CD14-positive monocyte (primary cell): ENCODE measurements around the gene ACTR2. TPM values are rescaled to one million over a fixed set of nuclear protein-coding genes. Genes with fewer than 3 reads are reported as not detected.
A peak's percentile ranks its signal among the peaks of the same experiment; 100 is the strongest.

Experiments used
- DNase-seq, 3 donors: peaks; one replicate each; pipeline ENCODE4 v3.0.0-alpha.2; 2011 to 2022
- H2AFZ ChIP-seq: 2 replicates; pipeline ENCODE4 v1.6.0; 2012; ENCODE audit warnings: mild to moderate bottlenecking, low read depth, low read length, inconsistent platforms; ENCODE audit not compliant: insufficient read depth, poor library complexity, severe bottlenecking
- H3K27ac ChIP-seq, 2 donors: 1 replicate in 1 of 2; 2 replicates in 1 of 2; pipeline ENCODE4 v1.5.1; 2012 to 2013; ENCODE audit warnings: low read length in 2 of 2, control low read depth in 1 of 2, inconsistent platforms in 1 of 2, low read depth in 1 of 2, mild to moderate bottlenecking in 1 of 2
- H3K27me3 ChIP-seq, 2 donors: one replicate each; pipeline versions ENCODE4 v1.6.0 to v1.6.1; 2011 to 2013; ENCODE audit warnings: low read length in 2 of 2; ENCODE audit not compliant: control insufficient read depth in 2 of 2, insufficient read depth in 2 of 2
- H3K36me3 ChIP-seq, 2 donors: replicated peaks in 1 of 2; 1 replicate in 1 of 2; 2 replicates in 1 of 2; pipeline versions ENCODE4 v1.5.1 to v1.6.1; 2012 to 2013; ENCODE audit warnings: low read length in 2 of 2, control low read depth in 1 of 2, inconsistent platforms in 1 of 2, mild to moderate bottlenecking in 1 of 2; ENCODE audit not compliant: insufficient read depth in 2 of 2, control insufficient read depth in 1 of 2
- H3K4me1 ChIP-seq, 2 donors: 1 replicate in 1 of 2; 2 replicates in 1 of 2; pipeline versions ENCODE4 v1.5.1 to v1.6.1; 2012 to 2013; ENCODE audit warnings: low read length in 2 of 2, control low read depth in 1 of 2, inconsistent platforms in 1 of 2, mild to moderate bottlenecking in 1 of 2, moderate library complexity in 1 of 2; ENCODE audit not compliant: insufficient read depth in 2 of 2, control insufficient read depth in 1 of 2
- H3K4me2 ChIP-seq: replicated peaks from 2 replicates; pipeline ENCODE3; 2012; ENCODE audit warnings: low read length, moderate library complexity, mild to moderate bottlenecking; ENCODE audit not compliant: poor library complexity, severe bottlenecking; ENCODE audit errors: extremely low read depth
- H3K4me3 ChIP-seq, 3 experiments: fragments of 200-600 bp in 1 of 3; sonication (generic) in 1 of 3; replicated peaks in 1 of 3; 1 replicate in 2 of 3; 2 replicates in 1 of 3; pipeline ENCODE4 v1.5.1; 2011 to 2013; ENCODE audit warnings: low read length in 3 of 3, mild to moderate bottlenecking in 3 of 3, control low read depth in 2 of 3, low read depth in 2 of 3, inconsistent platforms in 1 of 3, moderate library complexity in 1 of 3
- H3K79me2 ChIP-seq: 2 replicates; pipeline ENCODE4 v1.6.0; 2012; ENCODE audit warnings: mild to moderate bottlenecking, control low read depth, inconsistent platforms, low read length, moderate library complexity; ENCODE audit not compliant: insufficient read depth
- H3K9ac ChIP-seq: 2 replicates; pipeline ENCODE4 v1.6.0; 2017; ENCODE audit warnings: low read length, mild to moderate bottlenecking; ENCODE audit not compliant: insufficient read depth, poor library complexity, severe bottlenecking
- H3K9me3 ChIP-seq, 2 donors: replicated peaks in 1 of 2; 1 replicate in 1 of 2; 2 replicates in 1 of 2; pipeline versions ENCODE4 v1.5.1 to v1.6.1; 2012 to 2013; ENCODE audit warnings: low read length in 2 of 2, control low read depth in 1 of 2; ENCODE audit not compliant: control insufficient read depth in 1 of 2, insufficient read depth in 1 of 2
- H4K20me1 ChIP-seq: 2 replicates; pipeline ENCODE4 v1.6.0; 2012; ENCODE audit warnings: mild to moderate bottlenecking, low read length, control low read depth, moderate library complexity; ENCODE audit not compliant: insufficient read depth
- H3K27ac Mint-ChIP-seq, 7 donors: one replicate each; pipeline ENCODE4 v1.8.0; 2020; ENCODE audit warnings: mild to moderate bottlenecking in 7 of 7, mixed read lengths in 7 of 7, moderate library complexity in 6 of 7, inconsistent platforms in 2 of 7
- H3K27me3 Mint-ChIP-seq, 3 donors: one replicate each; pipeline ENCODE4 v1.8.0; 2021 to 2022; ENCODE audit warnings: low read depth in 3 of 3, mild to moderate bottlenecking in 3 of 3, mixed read lengths in 3 of 3, moderate library complexity in 3 of 3, inconsistent platforms in 1 of 3
- H3K36me3 Mint-ChIP-seq, 2 donors: one replicate each; pipeline ENCODE4 v1.8.0; 2020; ENCODE audit warnings: mixed read lengths in 2 of 2, inconsistent platforms in 1 of 2, mild to moderate bottlenecking in 1 of 2
- H3K4me1 Mint-ChIP-seq: one replicate; pipeline ENCODE4 v1.8.0; 2020; ENCODE audit warnings: mild to moderate bottlenecking, mixed read lengths
- H3K4me3 Mint-ChIP-seq, 2 donors: one replicate each; pipeline ENCODE4 v1.8.0; 2020; ENCODE audit warnings: mild to moderate bottlenecking in 2 of 2, mixed read lengths in 2 of 2, moderate library complexity in 1 of 2
- H3K9me3 Mint-ChIP-seq, 7 donors: one replicate each; pipeline ENCODE4 v1.8.0; 2020 to 2022; ENCODE audit warnings: mixed read lengths in 7 of 7, mild to moderate bottlenecking in 6 of 7, moderate library complexity in 6 of 7, inconsistent platforms in 2 of 7
- WGBS: methylation state at CpG from one replicate; pipeline ENCODE4 v1.1.5; 2013; ENCODE audit warnings: missing lambda C conversion rate; ENCODE audit not compliant: insufficient coverage; 5-methylcytosine and 5-hydroxymethylcytosine counted together
- intact Hi-C, 2 donors: fragments of 100-400 bp; cut with micrococcal nuclease; formaldehyde crosslinking; loops; one replicate each; pipeline versions ENCODE4 v1.15.0 to v1.15.1; 2023
- polyA plus RNA-seq, 3 donors: library from polyadenylated mRNA; depleted of rRNA in 1 of 3; unstranded in 2 of 3; stranded (reverse) in 1 of 3; fragments of 300-500 nt in 2 of 3; fragments of >200 nt in 1 of 3; fragmentation: Illumina TruSeq in 2 of 3; gene quantifications; 1 replicate in 2 of 3; 2 replicates in 1 of 3; pipeline ENCODE4 v1.2.3, GENCODE V29; 2012 to 2021
- TF ChIP-seq, protein P1 (sequence below): fragments of 200-600 bp; IDR thresholded peaks from one replicate; pipeline ENCODE4 v1.8.0; 2022; ENCODE audit warnings: antibody characterized with exemption, mild to moderate bottlenecking

The ACTR2 gene
- polyA plus RNA-seq, 3 donors, result 88.7 to 560 (median 342) TPM

GRCh38 chr2:65319674-65320041 is 92.0 kb downstream of the ACTR2 start:
- no peak overlapping the region for H3K4me3 ChIP-seq
- Mint-ChIP-seq H3K4me3 (no peak overlapping the region), H3K4me1 (no peaks in the 10 kb centered on the region), H3K27me3 (peaks cover 0 to 3% (median 0%) of the 10 kb centered on the region in 3 donors), H3K9me3 (peaks cover 0 to 6% (median 3%) of the 10 kb centered on the region in 7 donors), H3K27ac (no peak overlapping the region), H3K36me3 (peaks cover 13 to 14% of the 10 kb centered on the region in 2 donors)
- peaks cover 3 to 15% of the 10 kb centered on the region in 2 donors for H3K36me3 ChIP-seq
- no peaks in the 10 kb centered on the region for H3K27me3 ChIP-seq
- WGBS, result no CpG with 5 or more reads among the region's 1 CpG
- DNase-seq, result no peak
- intact Hi-C loops, result no loop called here
- H4K20me1 ChIP-seq, result no peaks in the 10 kb centered on the region
- H3K9ac ChIP-seq, result no peak overlapping the region
- no peak overlapping the region for H3K4me2 ChIP-seq
- no peak overlapping the region for H3K27ac ChIP-seq
- H3K79me2 ChIP-seq, result no peaks in the 10 kb centered on the region
- no peak overlapping the region for H2AFZ ChIP-seq
- TF ChIP-seq, protein P1, sequence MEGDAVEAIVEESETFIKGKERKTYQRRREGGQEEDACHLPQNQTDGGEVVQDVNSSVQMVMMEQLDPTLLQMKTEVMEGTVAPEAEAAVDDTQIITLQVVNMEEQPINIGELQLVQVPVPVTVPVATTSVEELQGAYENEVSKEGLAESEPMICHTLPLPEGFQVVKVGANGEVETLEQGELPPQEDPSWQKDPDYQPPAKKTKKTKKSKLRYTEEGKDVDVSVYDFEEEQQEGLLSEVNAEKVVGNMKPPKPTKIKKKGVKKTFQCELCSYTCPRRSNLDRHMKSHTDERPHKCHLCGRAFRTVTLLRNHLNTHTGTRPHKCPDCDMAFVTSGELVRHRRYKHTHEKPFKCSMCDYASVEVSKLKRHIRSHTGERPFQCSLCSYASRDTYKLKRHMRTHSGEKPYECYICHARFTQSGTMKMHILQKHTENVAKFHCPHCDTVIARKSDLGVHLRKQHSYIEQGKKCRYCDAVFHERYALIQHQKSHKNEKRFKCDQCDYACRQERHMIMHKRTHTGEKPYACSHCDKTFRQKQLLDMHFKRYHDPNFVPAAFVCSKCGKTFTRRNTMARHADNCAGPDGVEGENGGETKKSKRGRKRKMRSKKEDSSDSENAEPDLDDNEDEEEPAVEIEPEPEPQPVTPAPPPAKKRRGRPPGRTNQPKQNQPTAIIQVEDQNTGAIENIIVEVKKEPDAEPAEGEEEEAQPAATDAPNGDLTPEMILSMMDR, result no peak
- H3K9me3 ChIP-seq, result no peaks in the 10 kb centered on the region
- H3K4me1 ChIP-seq, result no peaks in the 10 kb centered on the region

- H3K27me3 ChIP-seq, result no peaks in the 10 kb centered on the region
- H3K27ac Mint-ChIP-seq, result peak overlapping the region in 1 of 7 donors; percentile 25
- no peaks in the 10 kb centered on the region for H3K9me3 ChIP-seq
- no peak overlapping the region for H3K9ac ChIP-seq
- peak in 1 of 3 donors; percentile 10 for DNase-seq
- H3K79me2 ChIP-seq, result no peaks in the 10 kb centered on the region
- no peaks in the 10 kb centered on the region for H3K4me1 ChIP-seq
- peaks cover 0 to 6% (median 3%) of the 10 kb centered on the region in 7 donors for H3K9me3 Mint-ChIP-seq
- intact Hi-C loops, result no loop called here
- peaks cover 0 to 3% (median 0%) of the 10 kb centered on the region in 3 donors for H3K27me3 Mint-ChIP-seq
- H3K27ac ChIP-seq, result no peak overlapping the region
- H3K4me2 ChIP-seq, result no peak overlapping the region
- H4K20me1 ChIP-seq, result no peaks in the 10 kb centered on the region
- H3K4me1 Mint-ChIP-seq, result no peaks in the 10 kb centered on the region
- peaks cover 3 to 9% of the 10 kb centered on the region in 2 donors for H3K36me3 ChIP-seq
- peaks cover 13 to 14% of the 10 kb centered on the region in 2 donors for H3K36me3 Mint-ChIP-seq
- H3K4me3 ChIP-seq, result no peak overlapping the region
- no peak overlapping the region for H2AFZ ChIP-seq
- WGBS, result 93% methylated on average over 4 of the region's 9 CpGs
- H3K4me3 Mint-ChIP-seq, result no peak overlapping the region
- TF ChIP-seq, protein P1, result peak; percentile 21
These were observed 92.6 kb downstream of the ACTR2 start for GRCh38 chr2:65320042-65320725.

Other genes with a start within 250 kb of the ACTR2 start
- 1 to 10 TPM; 3.2 to 4.5 (median 4.4) TPM for gene SLC1A4, start 238.4 kb upstream of the ACTR2 start, polyA plus RNA-seq
- gene CEP68, start 171.4 kb upstream of the ACTR2 start, polyA plus RNA-seq, result 1 to 10 TPM; 2.5 to 6.5 (median 2.8) TPM
- gene RAB1A, start 97.7 kb upstream of the ACTR2 start, polyA plus RNA-seq, result 100 to 1,000 TPM; 106 to 124 (median 110) TPM
- 1 to 10 TPM in 1 of 3 donors, under 1 TPM in 2; 0.20 to 2.0 (median 0.33) TPM for gene SPRED2, start 204.8 kb downstream of the ACTR2 start, polyA plus RNA-seq